GM23338 (cell line): ENCODE measurements around the gene SIRPB1. TPM values are rescaled to one million over a fixed set of nuclear protein-coding genes. Genes with fewer than 3 reads are reported as not detected.

Source experiments
- ATAC-seq: fragments of 200-7000 bp; cut with Tn5 transposase; 3 replicates; pipeline ENCODE4 v1.9.1; 2020
- DNase-seq: peaks from one replicate; pipeline ENCODE4 v3.0.0-alpha.2; 2015; ENCODE audit warnings: low spot score
- H2AFZ ChIP-seq: fragments of 200-600 bp; sonication (generic); 2 replicates; pipeline ENCODE4 v1.8.0; 2016; ENCODE audit warnings: antibody characterized with exemption, mild to moderate bottlenecking, moderate library complexity
- H3F3A ChIP-seq: fragments of 200-600 bp; sonication (generic); replicated peaks from 2 replicates; pipeline ENCODE4 v1.8.0; 2017; ENCODE audit warnings: antibody characterized with exemption, mixed run types, low read depth
- H3K27ac ChIP-seq: fragments of 200-600 bp; sonication (generic); 2 replicates; pipeline ENCODE4 v1.6.1; 2016; ENCODE audit warnings: low read depth
- H3K27me3 ChIP-seq: fragments of 200-600 bp; sonication (generic); 2 replicates; pipeline ENCODE4 v1.8.0; 2016; ENCODE audit warnings: mild to moderate bottlenecking, mixed run types, moderate library complexity; ENCODE audit not compliant: insufficient read depth
- H3K36me3 ChIP-seq: fragments of 200-600 bp; sonication (generic); 2 replicates; pipeline ENCODE4 v1.8.0; 2016; ENCODE audit warnings: mild to moderate bottlenecking; ENCODE audit not compliant: insufficient read depth
- H3K4me1 ChIP-seq: fragments of 200-600 bp; sonication (generic); 2 replicates; pipeline ENCODE4 v1.8.0; 2016; ENCODE audit warnings: mild to moderate bottlenecking, moderate library complexity; ENCODE audit not compliant: insufficient read depth
- H3K4me2 ChIP-seq: fragments of 200-600 bp; sonication (generic); 2 replicates; pipeline ENCODE4 v1.7.1; 2017; ENCODE audit warnings: mixed run types
- H3K4me3 ChIP-seq: fragments of 200-600 bp; sonication (generic); 2 replicates; pipeline ENCODE4 v1.6.1; 2016; ENCODE audit warnings: mixed run types
- H3K79me2 ChIP-seq: fragments of 200-600 bp; sonication (generic); replicated peaks from 2 replicates; pipeline ENCODE4 v1.8.0; 2017; ENCODE audit warnings: mild to moderate bottlenecking; ENCODE audit not compliant: insufficient read depth
- H3K9me2 ChIP-seq: fragments of 200-600 bp; sonication (generic); 2 replicates; pipeline ENCODE4 v1.8.0; 2017; ENCODE audit not compliant: insufficient read depth
- H4K20me1 ChIP-seq: fragments of 200-600 bp; sonication (generic); replicated peaks from 2 replicates; pipeline ENCODE4 v1.8.0; 2017; ENCODE audit warnings: mild to moderate bottlenecking; ENCODE audit not compliant: insufficient read depth
- H3K27ac Mint-ChIP-seq: 2 replicates; pipeline ENCODE4 v1.8.0; 2020; ENCODE audit warnings: inconsistent platforms, mild to moderate bottlenecking, moderate library complexity, mixed read lengths
- H3K27me3 Mint-ChIP-seq: 3 replicates; pipeline ENCODE4 v1.8.0; 2022; ENCODE audit warnings: low read depth, mild to moderate bottlenecking, moderate library complexity, mixed read lengths, inconsistent platforms; ENCODE audit not compliant: insufficient read depth, poor library complexity
- H3K36me3 Mint-ChIP-seq: 3 replicates; pipeline ENCODE4 v1.8.0; 2021; ENCODE audit warnings: low read depth, mild to moderate bottlenecking, inconsistent platforms, moderate library complexity, mixed read lengths
- H3K4me1 Mint-ChIP-seq: 3 replicates; pipeline ENCODE4 v1.8.0; 2020; ENCODE audit warnings: mild to moderate bottlenecking, inconsistent platforms, mixed read lengths
- H3K4me3 Mint-ChIP-seq: 3 replicates; pipeline ENCODE4 v1.8.0; 2021; ENCODE audit warnings: moderate library complexity, mild to moderate bottlenecking, inconsistent platforms, mixed read lengths
- H3K9me3 Mint-ChIP-seq: 3 replicates; pipeline ENCODE4 v1.8.0; 2020; ENCODE audit warnings: moderate library complexity, mild to moderate bottlenecking, inconsistent platforms, mixed read lengths
- CTCF ChIP-seq, 2 experiments: fragments of 200-600 bp in 1 of 2; sonication (generic) in 1 of 2; conservative IDR thresholded peaks; 2 replicates each; pipeline versions ENCODE4 v1.5.1 to v1.6.1; 2016 to 2017; ENCODE audit warnings: antibody characterized with exemption in 2 of 2, low read depth in 2 of 2, mild to moderate bottlenecking in 2 of 2, moderate library complexity in 1 of 2
- ETS1 ChIP-seq: IDR thresholded peaks from 2 replicates; pipeline ENCODE4 v1.6.1; 2016; ENCODE audit warnings: antibody characterized with exemption
- NANOG ChIP-seq: IDR thresholded peaks from 2 replicates; pipeline ENCODE4 v1.6.1; 2016; ENCODE audit warnings: antibody characterized with exemption, borderline replicate concordance
- POLR2AphosphoS5 ChIP-seq: IDR thresholded peaks from 2 replicates; pipeline ENCODE4 v1.6.1; 2016; ENCODE audit warnings: antibody characterized with exemption, low read depth
- REST ChIP-seq: IDR thresholded peaks from one replicate; pipeline ENCODE4 v1.6.1; 2018; ENCODE audit warnings: antibody characterized with exemption; ENCODE audit not compliant: unreplicated experiment
- ZNF331 ChIP-seq: fragments of 250-450 bp; sonication (Bioruptor Pico); IDR thresholded peaks from 2 replicates; pipeline ENCODE4 v1.5.0; 2020; ENCODE audit warnings: low read depth, mild to moderate bottlenecking, moderate library complexity
- ZNF462 ChIP-seq: fragments of 250-450 bp; sonication (Bioruptor Pico); IDR thresholded peaks from 2 replicates; pipeline ENCODE4 v1.5.0; 2020; ENCODE audit warnings: mild to moderate bottlenecking, moderate library complexity
- polyA plus RNA-seq: library from polyadenylated mRNA; unstranded; fragments of >200 nt; fragmentation: Nextera tagmentation; extraction: Ambion mirVana; gene quantifications from 2 replicates; pipeline ENCODE4 v1.2.1, GENCODE V29; 2016
- total RNA-seq: library from RNA; depleted of rRNA; stranded (reverse); fragments of >200 nt; shearing (Covaris generic); gene quantifications from 2 replicates; pipeline ENCODE4 v1.2.3, GENCODE V29; 2014

Gene SIRPB1
- total and polyA plus RNA-seq, 2 experiments from 2014 or later: not detected

- no peak for DNase-seq
- Histone ChIP-seq H2AFZ (no peak overlapping the region), H3K27me3 (no peaks in the 10 kb centered on the region), H3K9me2 (peaks cover 6% of the 10 kb centered on the region; the same call in 1 of the 2 replicates), H3K4me1 (peaks cover 14% of the 10 kb centered on the region), H3K27ac (no peak overlapping the region), H3K36me3 (no peaks in the 10 kb centered on the region), H4K20me1 (no peaks in the 10 kb centered on the region), H3K4me2 (no peak overlapping the region), H3F3A (no peaks in the 10 kb centered on the region), H3K4me3 (no peak overlapping the region), H3K79me2 (no peaks in the 10 kb centered on the region)
- TF ChIP-seq ZNF462 (CRISPR knock-in tag): no peak
- no peak for TF ChIP-seq NANOG
- no peak for TF ChIP-seq CTCF (conservative IDR thresholded peaks at IDR 0.05; ENCODE audit: low read depth in 2 of 2)
- no peak for TF ChIP-seq ETS1
- no peak for TF ChIP-seq POLR2AphosphoS5
- TF ChIP-seq REST: no peak
- TF ChIP-seq ZNF331 (CRISPR knock-in tag): no peak
- Mint-ChIP-seq H3K36me3 (no peaks in the 10 kb centered on the region), H3K27ac (no peak overlapping the region), H3K27me3 (peaks cover 10% of the 10 kb centered on the region), H3K4me3 (no peak overlapping the region), H3K4me1 (peaks cover 27% of the 10 kb centered on the region), H3K9me3 (peaks cover 4% of the 10 kb centered on the region; the same call in 2 of the 3 replicates)
- no peak for ATAC-seq
Observed at GRCh38 chr20:1630186-1630585, 10.4 kb upstream of the SIRPB1 start.
